Gastroesophageal sphincter (tissue), 4 donors: Measurements from ENCODE around the gene PACRG. TPM values are rescaled to one million over a fixed set of nuclear protein-coding genes. Genes with fewer than 3 reads are reported as not detected.

Experiments used
- ATAC-seq: fragments of 150-250 bp; one replicate; pipeline ENCODE4 v1.9.1; 2016; ENCODE audit warnings: mild to moderate bottlenecking, moderate library complexity
- H3K27ac ChIP-seq, 4 donors: fragments of 200-600 bp; sonication (generic) in 3 of 4; 1 replicate in 3 of 4; 2 replicates in 1 of 4; pipeline ENCODE4 v1.5.1; 2016 to 2019
- H3K27me3 ChIP-seq: fragments of 200-600 bp; sonication (generic); one replicate; pipeline ENCODE4 v1.5.1; 2019
- H3K36me3 ChIP-seq, 2 donors: fragments of 200-600 bp; sonication (generic); one replicate each; pipeline ENCODE4 v1.5.1; 2019; ENCODE audit warnings: control low read depth in 1 of 2
- H3K4me1 ChIP-seq, 3 donors: fragments of 200-600 bp; sonication (generic); 1 replicate in 2 of 3; 2 replicates in 1 of 3; pipeline ENCODE4 v1.5.1; 2016 to 2019; ENCODE audit warnings: control low read depth in 2 of 3
- H3K4me3 ChIP-seq, 2 donors: fragments of 200-600 bp; sonication (generic); one replicate each; pipeline ENCODE4 v1.5.1; 2019; ENCODE audit warnings: mild to moderate bottlenecking in 1 of 2, moderate library complexity in 1 of 2
- H3K9me3 ChIP-seq, 3 donors: fragments of 200-600 bp; sonication (generic); one replicate each; pipeline ENCODE4 v1.5.1; 2017 to 2019; ENCODE audit warnings: control low read depth in 2 of 3
- CTCF ChIP-seq, 4 experiments: fragments of 200-600 bp in 2 of 4; fragments of 450-650 bp in 2 of 4; sonication (generic) in 1 of 4; IDR thresholded peaks; one replicate each; pipeline ENCODE4 v1.5.1; 2017 to 2019; ENCODE audit warnings: antibody characterized with exemption in 4 of 4, mild to moderate bottlenecking in 2 of 4, moderate library complexity in 2 of 4
- EP300 ChIP-seq: sonication (generic); formaldehyde crosslinking; IDR thresholded peaks from one replicate; pipeline ENCODE4 v1.6.1; 2017; ENCODE audit warnings: antibody characterized with exemption, mild to moderate bottlenecking
- POLR2A ChIP-seq, 2 donors: fragments of 450-650 bp; IDR thresholded peaks; one replicate each; pipeline ENCODE4 v1.6.1; 2017; ENCODE audit warnings: antibody characterized with exemption in 2 of 2, mild to moderate bottlenecking in 2 of 2, moderate library complexity in 1 of 2
- POLR2AphosphoS5 ChIP-seq: sonication (generic); formaldehyde crosslinking; IDR thresholded peaks from one replicate; pipeline ENCODE4 v1.6.1; 2017; ENCODE audit warnings: antibody characterized with exemption
- WGBS, 2 donors: methylation state at CpG; one replicate each; pipeline ENCODE4 v1.1.5; 2018; ENCODE audit warnings: low coverage in 1 of 2; 5-methylcytosine and 5-hydroxymethylcytosine counted together
- total RNA-seq, 4 donors: library from RNA; depleted of rRNA; stranded (reverse); fragments of >200 nt; gene quantifications; one replicate each; pipeline ENCODE4 v1.1.0, GENCODE V29; 2016

The PACRG gene
- total RNA-seq, 4 donors from 2014 or later = 1.0 to 7.0 TPM; not detected in 2

GRCh38 chr6:163165922-163166321 lies 438.1 kb downstream of the PACRG start:
- no peak overlapping the region for H3K4me3 ChIP-seq
- TF ChIP-seq EP300 (no peak), CTCF (IDR thresholded peaks at IDR 0.05) (no peak), POLR2AphosphoS5 (no peak), POLR2A (IDR thresholded peaks at IDR 0.05) (no peak)
- 69 to 70% methylated on average over 6 to 13 of the region's 14 CpGs for WGBS, 2 donors
- no peaks in the 10 kb centered on the region for H3K4me1 ChIP-seq
- peaks cover 0 to 6% (median 0%) of the 10 kb centered on the region in 3 donors for H3K9me3 ChIP-seq
- no peak for ATAC-seq
- no peaks in the 10 kb centered on the region for H3K27me3 ChIP-seq
- no peak overlapping the region for H3K27ac ChIP-seq
- no peaks in the 10 kb centered on the region for H3K36me3 ChIP-seq

GRCh38 chr6:163166507-163166906 lies 438.7 kb downstream of the PACRG start:
- TF ChIP-seq CTCF (IDR thresholded peaks at IDR 0.05) = no peak
- no peak for TF ChIP-seq EP300
- TF ChIP-seq POLR2AphosphoS5 = no peak
- TF ChIP-seq POLR2A (IDR thresholded peaks at IDR 0.05) = no peak
- Histone ChIP-seq H3K9me3 (peaks cover 0 to 6% (median 0%) of the 10 kb centered on the region in 3 donors), H3K27me3 (no peaks in the 10 kb centered on the region), H3K27ac (no peak overlapping the region), H3K36me3 (no peaks in the 10 kb centered on the region), H3K4me3 (no peak overlapping the region), H3K4me1 (no peaks in the 10 kb centered on the region)
- no peak for ATAC-seq
- WGBS, 2 donors = 70 to 86% methylated on average over 3 of the region's 3 CpGs

- Histone ChIP-seq H3K27ac (no peak overlapping the region), H3K27me3 (no peaks in the 10 kb centered on the region), H3K9me3 (peaks cover 0 to 6% (median 0%) of the 10 kb centered on the region in 3 donors), H3K4me1 (no peaks in the 10 kb centered on the region), H3K36me3 (no peaks in the 10 kb centered on the region), H3K4me3 (no peak overlapping the region)
- 100% methylated on average over 4 of the region's 11 CpGs; no CpG with 5 or more reads in 1 of the 2 donors for WGBS, 2 donors
- TF ChIP-seq POLR2A (IDR thresholded peaks at IDR 0.05) (no peak), CTCF (IDR thresholded peaks at IDR 0.05) (no peak), EP300 (no peak), POLR2AphosphoS5 (no peak)
- no peak for ATAC-seq
Measured at GRCh38 chr6:163169521-163169920, 441.7 kb downstream of the PACRG start.

GRCh38 chr6:163170294-163170883 lies 442.6 kb downstream of the PACRG start:
- Histone ChIP-seq H3K27ac (no peak overlapping the region), H3K4me3 (no peak overlapping the region), H3K9me3 (peaks cover 0 to 6% (median 0%) of the 10 kb centered on the region in 3 donors), H3K27me3 (no peaks in the 10 kb centered on the region), H3K36me3 (no peaks in the 10 kb centered on the region), H3K4me1 (no peaks in the 10 kb centered on the region)
- no peak for TF ChIP-seq EP300
- TF ChIP-seq CTCF (IDR thresholded peaks at IDR 0.05) = peak in 3 of 4 experiments; percentile 6 to 49 (median 12)
- 79 to 97% methylated on average over 8 to 14 of the region's 14 CpGs for WGBS, 2 donors
- ATAC-seq = no peak

- ATAC-seq = no peak
- H3K27me3 ChIP-seq = no peaks in the 10 kb centered on the region
- no peaks in the 10 kb centered on the region for H3K36me3 ChIP-seq
- TF ChIP-seq POLR2A (IDR thresholded peaks at IDR 0.05) (no peak), EP300 (no peak), CTCF (IDR thresholded peaks at IDR 0.05) (no peak), POLR2AphosphoS5 (no peak)
- WGBS, 2 donors = 80 to 86% methylated on average over 2 to 6 of the region's 6 CpGs
- no peak overlapping the region for H3K4me3 ChIP-seq
- peaks cover 0 to 6% (median 0%) of the 10 kb centered on the region in 3 donors for H3K9me3 ChIP-seq
- H3K27ac ChIP-seq = no peak overlapping the region
- no peaks in the 10 kb centered on the region for H3K4me1 ChIP-seq
Measured at GRCh38 chr6:163173741-163174140, 446.0 kb downstream of the PACRG start.
